Choroid plexus epithelial cell (primary cell): ENCODE results near the gene NKD1.

ENCODE experiments used
- DNase-seq: peaks from one replicate; pipeline ENCODE4 v3.0.0-alpha.2; 2010; ENCODE audit warnings: low read depth
- H3K4me3 ChIP-seq: 2 replicates; pipeline ENCODE4 v1.5.1; 2011; ENCODE audit warnings: low read depth, mild to moderate bottlenecking, control low read depth, low read length, moderate library complexity
- TF ChIP-seq, protein P1 (sequence below): conservative IDR thresholded peaks from 2 replicates; pipeline ENCODE4 v1.5.1; 2011; ENCODE audit warnings: low read depth, mild to moderate bottlenecking, control low read depth, inconsistent platforms, low read length, moderate library complexity

The NKD1 gene, protein sequence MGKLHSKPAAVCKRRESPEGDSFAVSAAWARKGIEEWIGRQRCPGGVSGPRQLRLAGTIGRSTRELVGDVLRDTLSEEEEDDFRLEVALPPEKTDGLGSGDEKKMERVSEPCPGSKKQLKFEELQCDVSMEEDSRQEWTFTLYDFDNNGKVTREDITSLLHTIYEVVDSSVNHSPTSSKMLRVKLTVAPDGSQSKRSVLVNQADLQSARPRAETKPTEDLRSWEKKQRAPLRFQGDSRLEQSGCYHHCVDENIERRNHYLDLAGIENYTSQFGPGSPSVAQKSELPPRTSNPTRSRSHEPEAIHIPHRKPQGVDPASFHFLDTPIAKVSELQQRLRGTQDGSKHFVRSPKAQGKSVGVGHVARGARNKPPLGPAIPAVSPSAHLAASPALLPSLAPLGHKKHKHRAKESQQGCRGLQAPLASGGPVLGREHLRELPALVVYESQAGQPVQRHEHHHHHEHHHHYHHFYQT

DNA sequence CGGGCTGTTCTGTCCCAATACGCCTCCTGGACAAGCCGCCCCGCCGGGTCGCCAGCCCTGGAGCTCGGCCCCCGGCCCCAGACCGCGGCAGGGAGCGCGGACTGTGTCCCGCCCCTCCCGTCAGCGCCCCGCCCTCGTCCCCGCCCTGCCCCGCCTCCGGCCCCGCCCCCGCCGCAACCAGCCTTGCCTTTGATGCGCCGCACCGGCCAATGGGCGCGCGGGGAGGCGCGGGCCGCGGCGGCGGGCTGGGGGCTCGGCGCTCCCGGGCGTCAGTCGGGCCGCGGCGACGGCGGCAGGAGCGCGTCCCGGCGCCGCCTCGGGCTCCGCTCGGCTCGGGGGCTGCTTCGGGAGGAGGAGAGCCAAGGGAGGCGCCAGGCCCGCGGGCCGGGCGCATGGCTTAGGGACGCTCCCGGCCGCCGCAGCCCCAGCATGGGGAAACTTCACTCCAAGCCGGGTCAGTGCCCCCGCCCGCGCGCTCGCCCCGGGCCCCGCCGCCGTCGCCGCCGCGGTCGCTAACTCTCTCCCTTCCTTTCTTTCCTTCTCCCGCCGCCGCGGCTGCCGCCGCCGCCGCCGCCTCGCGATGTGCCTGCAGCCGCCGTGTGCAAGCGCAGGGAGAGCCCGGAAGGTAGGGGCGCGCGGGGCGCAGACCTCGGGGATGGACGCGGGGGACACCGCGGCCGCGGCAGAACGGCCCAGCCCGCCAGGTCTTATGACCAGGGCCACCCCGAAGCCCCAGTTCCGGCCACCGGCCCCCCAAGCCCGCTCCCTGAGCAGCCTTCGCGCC is at the start of gene NKD1:
Gene NKD1 (plus strand): TSS at position 272 of the 784 bp plus-strand sequence. CDS start 158 bp downstream, at position 430.
- TF ChIP-seq, protein P1, sequence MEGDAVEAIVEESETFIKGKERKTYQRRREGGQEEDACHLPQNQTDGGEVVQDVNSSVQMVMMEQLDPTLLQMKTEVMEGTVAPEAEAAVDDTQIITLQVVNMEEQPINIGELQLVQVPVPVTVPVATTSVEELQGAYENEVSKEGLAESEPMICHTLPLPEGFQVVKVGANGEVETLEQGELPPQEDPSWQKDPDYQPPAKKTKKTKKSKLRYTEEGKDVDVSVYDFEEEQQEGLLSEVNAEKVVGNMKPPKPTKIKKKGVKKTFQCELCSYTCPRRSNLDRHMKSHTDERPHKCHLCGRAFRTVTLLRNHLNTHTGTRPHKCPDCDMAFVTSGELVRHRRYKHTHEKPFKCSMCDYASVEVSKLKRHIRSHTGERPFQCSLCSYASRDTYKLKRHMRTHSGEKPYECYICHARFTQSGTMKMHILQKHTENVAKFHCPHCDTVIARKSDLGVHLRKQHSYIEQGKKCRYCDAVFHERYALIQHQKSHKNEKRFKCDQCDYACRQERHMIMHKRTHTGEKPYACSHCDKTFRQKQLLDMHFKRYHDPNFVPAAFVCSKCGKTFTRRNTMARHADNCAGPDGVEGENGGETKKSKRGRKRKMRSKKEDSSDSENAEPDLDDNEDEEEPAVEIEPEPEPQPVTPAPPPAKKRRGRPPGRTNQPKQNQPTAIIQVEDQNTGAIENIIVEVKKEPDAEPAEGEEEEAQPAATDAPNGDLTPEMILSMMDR, result no peak
- peak; percentile 35 for DNase-seq
- H3K4me3 ChIP-seq, result peak within 1 kb of the TSS; percentile 60

DNA sequence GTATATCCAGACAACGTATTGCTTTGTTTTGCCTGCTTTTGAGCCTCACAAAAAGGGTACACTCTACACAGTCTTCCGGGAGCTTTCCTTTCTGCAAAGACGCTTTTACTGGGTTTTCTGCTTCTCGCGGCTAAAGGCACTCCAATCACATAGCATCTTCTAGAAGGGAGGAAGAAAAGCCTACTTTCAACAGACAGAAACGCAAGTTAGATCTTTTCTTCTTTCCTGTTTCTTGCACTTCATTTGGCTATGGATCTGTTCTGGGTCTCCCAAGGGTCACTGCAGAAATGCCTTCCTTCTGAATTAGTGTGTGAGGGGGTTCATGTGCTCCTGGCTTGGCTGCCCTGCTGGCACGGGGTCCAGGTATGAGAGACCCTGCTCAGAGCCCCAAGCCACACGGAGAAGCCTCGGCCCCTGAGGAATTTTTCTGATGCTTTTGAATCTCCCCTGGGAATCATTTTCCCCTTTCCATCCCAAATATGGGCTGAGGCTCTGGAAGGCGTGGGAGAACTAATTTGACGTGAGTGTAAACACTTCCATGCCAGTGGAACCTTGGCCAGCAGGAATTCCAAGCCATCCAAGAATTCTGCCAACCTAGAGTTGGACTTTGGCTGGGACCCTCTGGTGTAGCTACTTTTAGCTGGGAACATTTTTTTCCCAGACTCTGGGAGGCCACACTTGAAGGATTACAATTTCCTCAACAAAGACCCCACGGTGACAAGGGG is 49.6 kb upstream of the NKD1 start:
- TF ChIP-seq, protein P1, result no peak
- DNase-seq, result no peak
- H3K4me3 ChIP-seq, result no peak overlapping the region

DNA sequence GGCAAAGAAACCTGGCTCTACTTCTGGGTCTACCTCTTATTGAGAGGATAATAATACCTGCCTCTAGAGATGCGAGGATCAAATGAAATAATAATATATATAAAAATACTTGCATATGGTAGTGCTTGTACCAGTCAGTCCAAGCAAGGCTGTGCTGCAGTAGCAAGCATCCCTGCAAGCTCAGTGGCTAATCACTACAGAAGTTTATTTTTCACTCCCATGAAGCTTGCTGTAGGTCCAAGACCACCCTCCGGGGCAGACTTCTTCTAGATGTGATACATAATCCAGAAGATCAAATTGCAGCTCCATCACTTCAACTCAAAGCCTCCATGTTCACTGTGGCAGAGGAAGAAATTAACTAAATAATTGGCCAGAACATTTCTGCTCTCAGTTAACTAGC is 48.9 kb upstream of the NKD1 start:
- no peak for DNase-seq
- TF ChIP-seq, protein P1, result no peak
- no peak overlapping the region for H3K4me3 ChIP-seq

DNA sequence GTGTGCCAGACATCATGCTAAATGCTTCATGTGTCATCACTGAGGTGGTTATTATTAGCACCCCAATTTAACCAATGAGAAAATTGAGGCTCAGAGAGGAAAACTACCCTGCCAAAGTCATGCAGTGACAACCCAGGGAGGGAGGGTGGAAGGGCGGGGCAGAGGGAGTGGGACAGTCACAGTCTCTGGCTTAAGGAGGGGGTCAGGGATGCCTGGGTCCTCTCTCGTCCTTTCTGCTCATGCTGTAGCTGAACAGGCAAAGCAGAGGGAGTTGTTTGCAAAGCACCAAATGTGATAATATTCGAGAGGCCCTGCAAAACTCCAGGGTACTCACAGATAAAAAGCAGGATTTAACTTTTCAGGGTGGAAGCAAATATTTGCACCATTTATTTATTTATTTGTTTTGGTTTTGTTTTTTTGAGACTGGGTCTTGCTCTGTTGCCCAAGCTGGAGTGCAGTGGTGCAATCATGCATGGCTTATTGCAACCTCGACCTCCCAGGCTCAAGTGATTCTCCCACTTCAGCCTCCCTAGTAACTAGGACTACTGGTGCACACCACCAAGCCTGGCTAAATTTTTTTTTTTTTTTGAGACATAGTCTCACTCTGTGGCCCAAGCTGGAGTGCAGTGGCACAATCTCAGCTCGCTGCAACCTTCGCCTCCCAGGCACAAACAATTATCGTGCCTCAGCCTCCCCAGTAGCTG is 47.9 kb upstream of the NKD1 start:
- DNase-seq, result no peak
- no peak overlapping the region for H3K4me3 ChIP-seq
- TF ChIP-seq, protein P1, result no peak

DNA sequence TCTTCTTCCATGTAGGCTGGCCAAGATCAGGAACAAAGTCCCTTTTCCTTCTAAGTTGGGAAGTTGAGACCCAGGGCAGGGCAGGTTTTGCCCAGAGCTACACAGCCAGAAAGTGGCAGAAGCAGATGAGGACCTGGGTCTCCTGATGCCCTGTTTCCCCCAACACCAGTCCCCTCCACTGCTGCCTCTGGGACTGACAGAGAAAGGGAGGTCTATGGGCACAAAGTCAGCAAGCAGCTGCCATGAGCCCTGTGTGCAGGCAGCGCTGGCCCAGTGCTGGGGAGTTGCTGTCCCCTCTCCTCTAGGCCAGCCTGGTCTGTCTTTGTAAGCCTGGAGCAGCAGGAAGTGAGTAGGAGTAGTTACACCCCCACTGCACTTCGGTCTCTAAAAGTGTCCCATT is 46.9 kb upstream of the NKD1 start:
- TF ChIP-seq, protein P1, result no peak
- no peak for DNase-seq
- H3K4me3 ChIP-seq, result no peak overlapping the region

DNA sequence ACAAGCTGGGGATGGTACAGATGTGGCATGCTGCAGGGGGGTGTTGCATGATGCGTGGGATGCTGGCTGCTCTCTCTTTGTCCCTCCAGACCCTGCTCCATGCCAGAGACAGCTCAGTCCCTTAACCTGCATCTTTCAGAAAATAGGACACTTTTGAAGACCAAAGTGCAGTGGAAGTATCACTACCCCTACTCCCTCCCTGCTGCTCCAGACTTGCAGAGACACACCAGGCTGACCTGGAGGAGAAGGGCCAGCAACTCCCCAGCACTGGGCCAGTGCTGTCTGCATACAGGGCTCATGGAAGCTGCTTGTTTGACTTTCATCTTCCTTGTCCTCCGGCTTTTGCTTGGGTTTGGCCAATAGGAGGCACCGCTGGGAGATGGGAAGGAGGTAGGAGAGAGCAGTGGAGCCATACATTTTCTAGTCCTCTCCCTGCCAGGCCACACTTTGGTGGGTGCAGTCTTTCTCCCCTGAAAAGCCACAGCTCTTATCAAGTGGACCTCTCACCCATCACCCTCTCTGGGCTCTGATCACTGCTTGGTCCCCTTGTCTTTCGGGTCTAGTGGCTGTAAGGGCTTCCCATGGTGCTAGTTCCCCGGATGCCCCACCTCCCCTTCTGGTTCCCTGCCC is 46.1 kb upstream of the NKD1 start:
- TF ChIP-seq, protein P1, result no peak
- no peak for DNase-seq
- no peak overlapping the region for H3K4me3 ChIP-seq
